SK-N-SH (cell line): Measurements from ENCODE around the gene UBE2E2.

Source experiments
- CHD2 ChIP-seq: fragments of 150-350 bp; IDR thresholded peaks from 2 replicates; pipeline ENCODE4 v1.6.1; 2018; ENCODE audit warnings: low read length; ENCODE audit not compliant: partially characterized antibody
- CTCF ChIP-seq: fragments of 200-600 bp; sonication (generic); IDR thresholded peaks from 2 replicates; pipeline ENCODE4 v1.6.1; 2017; ENCODE audit warnings: antibody characterized with exemption, mild to moderate bottlenecking, moderate library complexity
- EP300 ChIP-seq, 2 experiments: IDR thresholded peaks; 2 replicates each; pipeline versions ENCODE4 v1.4.0 to v1.6.1; 2012; ENCODE audit warnings: borderline replicate concordance in 1 of 2, low read depth in 1 of 2, low read length in 1 of 2
- FOSL2 ChIP-seq: IDR thresholded peaks from 2 replicates; pipeline ENCODE4 v1.4.0; 2012; ENCODE audit warnings: low read depth, mild to moderate bottlenecking, moderate library complexity, borderline replicate concordance
- GABPA ChIP-seq: IDR thresholded peaks from 2 replicates; pipeline ENCODE4 v1.4.0; 2012; ENCODE audit warnings: low read depth, mild to moderate bottlenecking
- MAX ChIP-seq: IDR thresholded peaks from 2 replicates; pipeline ENCODE4 v1.4.0; 2012; ENCODE audit warnings: low read depth
- MXI1 ChIP-seq: IDR thresholded peaks from 2 replicates; pipeline ENCODE4 v1.6.1; 2012; ENCODE audit warnings: mild to moderate bottlenecking, low read depth, low read length, improper control_type of control experiment
- NRF1 ChIP-seq: IDR thresholded peaks from 2 replicates; pipeline ENCODE4 v1.6.1; 2012; ENCODE audit warnings: low read depth, mild to moderate bottlenecking, low read length
- POLR2AphosphoS5 ChIP-seq: IDR thresholded peaks from 2 replicates; pipeline ENCODE4 v1.6.1; 2012; ENCODE audit warnings: low read depth, low read length
- RCOR1 ChIP-seq: fragments of 150-350 bp; IDR thresholded peaks from 2 replicates; pipeline ENCODE4 v1.6.1; 2017; ENCODE audit warnings: antibody characterized with exemption, low read length
- TAF1 ChIP-seq: IDR thresholded peaks from 2 replicates; pipeline ENCODE4 v1.6.1; 2012; ENCODE audit warnings: low read depth, mild to moderate bottlenecking, low read length, moderate library complexity, borderline replicate concordance
- TEAD4 ChIP-seq: IDR thresholded peaks from 2 replicates; pipeline ENCODE4 v1.4.0; 2012; ENCODE audit warnings: mild to moderate bottlenecking, borderline replicate concordance; ENCODE audit not compliant: insufficient read depth
- USF2 ChIP-seq: fragments of 150-350 bp; IDR thresholded peaks from 2 replicates; pipeline ENCODE4 v1.6.1; 2017; ENCODE audit warnings: antibody characterized with exemption, low read length, low read depth, borderline replicate concordance
- TF ChIP-seq, protein P1 (sequence below): IDR thresholded peaks from 2 replicates; pipeline ENCODE4 v1.6.1; 2012; ENCODE audit warnings: mild to moderate bottlenecking, low read depth, low read length, moderate library complexity

DNA sequence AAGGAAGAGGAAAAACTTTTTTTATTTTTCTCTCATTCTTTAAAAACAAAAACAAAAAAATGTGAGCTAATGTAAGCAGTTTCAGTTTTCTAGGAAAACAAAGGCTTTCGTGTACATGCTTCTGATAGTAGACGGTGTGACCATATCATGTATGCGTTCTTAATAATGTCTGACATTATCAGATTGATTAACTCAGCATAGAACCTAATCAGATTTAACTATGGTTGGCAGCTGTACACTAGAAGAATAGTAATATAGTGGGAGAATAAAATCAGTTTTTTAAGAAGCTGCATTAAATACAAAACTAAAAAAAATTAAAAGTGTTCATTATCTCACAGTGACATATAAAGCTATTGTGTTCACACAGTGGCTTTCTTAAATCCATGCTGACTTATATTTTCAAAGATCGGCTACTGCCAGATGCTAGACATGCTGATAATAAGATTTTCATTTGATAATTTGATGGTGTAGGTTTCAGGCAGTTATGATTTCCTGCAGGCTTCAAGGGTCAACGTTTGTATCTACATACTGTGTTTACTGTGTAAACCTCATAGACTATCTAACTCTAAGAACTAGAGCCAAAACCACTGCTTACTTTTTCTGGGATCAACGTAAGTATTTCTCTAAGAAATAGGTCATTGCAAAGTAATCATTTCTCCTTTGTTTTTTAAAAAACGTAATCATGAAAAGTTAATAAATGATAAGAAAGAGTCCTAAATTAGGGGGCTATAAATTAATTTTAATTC, 74.0 kb downstream of the UBE2E2 start:
- TF ChIP-seq CTCF (no peak), USF2 (no peak), GABPA (no peak), NRF1 (no peak), POLR2AphosphoS5 (no peak), EP300 (IDR thresholded peaks at IDR 0.05; ENCODE audit: borderline replicate concordance in 1 of 2, low read depth in 1 of 2, low read length in 1 of 2) (0 out of 4 replicates have a peak, but pooled peaks of 1 of the 2 experiments have one; percentile 31), MXI1 (no peak), TEAD4 (no peak), RCOR1 (no peak), FOSL2 (no peak), TAF1 (no peak), CHD2 (no peak), MAX (no peak)
- TF ChIP-seq, protein P1, sequence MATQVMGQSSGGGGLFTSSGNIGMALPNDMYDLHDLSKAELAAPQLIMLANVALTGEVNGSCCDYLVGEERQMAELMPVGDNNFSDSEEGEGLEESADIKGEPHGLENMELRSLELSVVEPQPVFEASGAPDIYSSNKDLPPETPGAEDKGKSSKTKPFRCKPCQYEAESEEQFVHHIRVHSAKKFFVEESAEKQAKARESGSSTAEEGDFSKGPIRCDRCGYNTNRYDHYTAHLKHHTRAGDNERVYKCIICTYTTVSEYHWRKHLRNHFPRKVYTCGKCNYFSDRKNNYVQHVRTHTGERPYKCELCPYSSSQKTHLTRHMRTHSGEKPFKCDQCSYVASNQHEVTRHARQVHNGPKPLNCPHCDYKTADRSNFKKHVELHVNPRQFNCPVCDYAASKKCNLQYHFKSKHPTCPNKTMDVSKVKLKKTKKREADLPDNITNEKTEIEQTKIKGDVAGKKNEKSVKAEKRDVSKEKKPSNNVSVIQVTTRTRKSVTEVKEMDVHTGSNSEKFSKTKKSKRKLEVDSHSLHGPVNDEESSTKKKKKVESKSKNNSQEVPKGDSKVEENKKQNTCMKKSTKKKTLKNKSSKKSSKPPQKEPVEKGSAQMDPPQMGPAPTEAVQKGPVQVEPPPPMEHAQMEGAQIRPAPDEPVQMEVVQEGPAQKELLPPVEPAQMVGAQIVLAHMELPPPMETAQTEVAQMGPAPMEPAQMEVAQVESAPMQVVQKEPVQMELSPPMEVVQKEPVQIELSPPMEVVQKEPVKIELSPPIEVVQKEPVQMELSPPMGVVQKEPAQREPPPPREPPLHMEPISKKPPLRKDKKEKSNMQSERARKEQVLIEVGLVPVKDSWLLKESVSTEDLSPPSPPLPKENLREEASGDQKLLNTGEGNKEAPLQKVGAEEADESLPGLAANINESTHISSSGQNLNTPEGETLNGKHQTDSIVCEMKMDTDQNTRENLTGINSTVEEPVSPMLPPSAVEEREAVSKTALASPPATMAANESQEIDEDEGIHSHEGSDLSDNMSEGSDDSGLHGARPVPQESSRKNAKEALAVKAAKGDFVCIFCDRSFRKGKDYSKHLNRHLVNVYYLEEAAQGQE, result no peak
